SK-N-SH treated with all-trans-retinoic acid at 6 μM for 48 hours (cell line): ENCODE measurements around the gene PPP6R1.

Experiments used
- ARNTL ChIP-seq: fragments of 450-650 bp; formaldehyde crosslinking; IDR thresholded peaks from 2 replicates; pipeline ENCODE4 v1.5.0; 2020; ENCODE audit warnings: low read depth, mild to moderate bottlenecking, moderate library complexity, borderline replicate concordance
- ESRRG ChIP-seq: fragments of 250-450 bp; sonication (Bioruptor Pico); IDR thresholded peaks from 2 replicates; pipeline ENCODE4 v1.6.1; 2021; ENCODE audit warnings: mild to moderate bottlenecking
- SNAI2 ChIP-seq: fragments of 250-450 bp; sonication (Bioruptor Pico); IDR thresholded peaks from 2 replicates; pipeline ENCODE4 v1.5.0; 2020; ENCODE audit warnings: mild to moderate bottlenecking, moderate library complexity
- ZNF70 ChIP-seq: fragments of 450-650 bp; formaldehyde crosslinking; IDR thresholded peaks from 2 replicates; pipeline ENCODE4 v1.5.0; 2020; ENCODE audit warnings: mild to moderate bottlenecking, moderate library complexity
- TF ChIP-seq, protein P1 (sequence below): fragments of 250-450 bp; sonication (Bioruptor Pico); IDR thresholded peaks from 2 replicates; pipeline ENCODE4 v1.8.0; 2020; ENCODE audit warnings: mild to moderate bottlenecking, moderate library complexity, borderline replicate concordance

DNA sequence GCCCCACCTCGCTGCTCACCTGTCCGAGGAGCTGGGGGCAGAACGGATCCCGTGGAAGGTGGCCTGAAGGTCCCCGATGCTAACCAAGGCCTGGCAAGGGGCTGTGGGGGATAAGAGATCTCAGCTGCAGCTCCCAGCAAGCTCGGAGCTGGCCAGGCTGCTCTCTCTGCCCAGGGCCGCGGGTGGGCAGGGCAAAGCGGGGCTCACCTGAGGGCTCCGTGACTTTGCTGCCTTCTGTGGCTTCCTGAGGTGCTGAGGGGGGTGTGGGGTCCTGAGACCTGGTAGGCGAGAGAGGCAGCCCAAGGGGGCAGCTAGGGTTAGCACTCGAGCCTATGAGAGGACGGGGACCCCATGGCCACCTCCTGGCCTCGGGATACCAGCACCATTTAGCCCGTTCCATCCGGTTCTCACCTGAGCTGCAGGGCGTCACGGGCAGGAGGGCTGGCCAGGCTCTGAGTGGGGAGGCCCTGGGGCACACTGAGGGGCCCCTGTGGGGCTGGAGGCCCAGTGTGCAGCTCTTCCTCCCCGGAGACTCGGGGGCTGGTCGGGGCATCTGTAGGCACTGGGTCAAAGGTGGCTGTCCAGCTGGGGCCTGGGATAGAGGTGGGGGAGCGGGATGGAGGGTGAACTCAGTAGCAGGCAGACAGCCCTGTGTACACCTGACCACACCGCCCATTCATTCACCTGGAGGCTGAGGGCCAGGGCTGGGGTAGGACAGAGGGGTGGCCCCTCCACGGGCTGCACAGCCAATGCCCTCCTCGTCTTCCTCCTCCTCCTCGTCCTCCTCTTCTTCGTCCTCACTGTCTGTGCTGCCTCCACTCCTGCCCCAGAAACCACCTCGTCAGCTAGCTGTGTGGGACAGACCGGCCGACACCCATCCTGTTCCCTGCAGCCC, 27.2 kb downstream of the PPP6R1 start:
- TF ChIP-seq ESRRG (CRISPR knock-in tag): no peak
- no peak for TF ChIP-seq ZNF70 (CRISPR knock-in tag)
- TF ChIP-seq ARNTL (CRISPR knock-in tag): no peak
- TF ChIP-seq, protein P1, sequence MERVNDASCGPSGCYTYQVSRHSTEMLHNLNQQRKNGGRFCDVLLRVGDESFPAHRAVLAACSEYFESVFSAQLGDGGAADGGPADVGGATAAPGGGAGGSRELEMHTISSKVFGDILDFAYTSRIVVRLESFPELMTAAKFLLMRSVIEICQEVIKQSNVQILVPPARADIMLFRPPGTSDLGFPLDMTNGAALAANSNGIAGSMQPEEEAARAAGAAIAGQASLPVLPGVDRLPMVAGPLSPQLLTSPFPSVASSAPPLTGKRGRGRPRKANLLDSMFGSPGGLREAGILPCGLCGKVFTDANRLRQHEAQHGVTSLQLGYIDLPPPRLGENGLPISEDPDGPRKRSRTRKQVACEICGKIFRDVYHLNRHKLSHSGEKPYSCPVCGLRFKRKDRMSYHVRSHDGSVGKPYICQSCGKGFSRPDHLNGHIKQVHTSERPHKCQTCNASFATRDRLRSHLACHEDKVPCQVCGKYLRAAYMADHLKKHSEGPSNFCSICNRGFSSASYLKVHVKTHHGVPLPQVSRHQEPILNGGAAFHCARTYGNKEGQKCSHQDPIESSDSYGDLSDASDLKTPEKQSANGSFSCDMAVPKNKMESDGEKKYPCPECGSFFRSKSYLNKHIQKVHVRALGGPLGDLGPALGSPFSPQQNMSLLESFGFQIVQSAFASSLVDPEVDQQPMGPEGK: no peak
- no peak for TF ChIP-seq SNAI2
